HUDEP-2 (cell line): Measurements from ENCODE around the gene TC2N.
"Not testable (repeated sequence)": the region's sequence is repeated elsewhere in the genome, so short reads cannot be mapped to it uniquely, and the experiment has no call there.

Experiments
- DNase-seq, 76 experiments: peaks; one replicate each; lab custom pipeline; 2025; ENCODE audit not compliant: unreplicated experiment in 76 of 76; lab: John Stamatoyannopoulos, UW

TC2N gene

DNA sequence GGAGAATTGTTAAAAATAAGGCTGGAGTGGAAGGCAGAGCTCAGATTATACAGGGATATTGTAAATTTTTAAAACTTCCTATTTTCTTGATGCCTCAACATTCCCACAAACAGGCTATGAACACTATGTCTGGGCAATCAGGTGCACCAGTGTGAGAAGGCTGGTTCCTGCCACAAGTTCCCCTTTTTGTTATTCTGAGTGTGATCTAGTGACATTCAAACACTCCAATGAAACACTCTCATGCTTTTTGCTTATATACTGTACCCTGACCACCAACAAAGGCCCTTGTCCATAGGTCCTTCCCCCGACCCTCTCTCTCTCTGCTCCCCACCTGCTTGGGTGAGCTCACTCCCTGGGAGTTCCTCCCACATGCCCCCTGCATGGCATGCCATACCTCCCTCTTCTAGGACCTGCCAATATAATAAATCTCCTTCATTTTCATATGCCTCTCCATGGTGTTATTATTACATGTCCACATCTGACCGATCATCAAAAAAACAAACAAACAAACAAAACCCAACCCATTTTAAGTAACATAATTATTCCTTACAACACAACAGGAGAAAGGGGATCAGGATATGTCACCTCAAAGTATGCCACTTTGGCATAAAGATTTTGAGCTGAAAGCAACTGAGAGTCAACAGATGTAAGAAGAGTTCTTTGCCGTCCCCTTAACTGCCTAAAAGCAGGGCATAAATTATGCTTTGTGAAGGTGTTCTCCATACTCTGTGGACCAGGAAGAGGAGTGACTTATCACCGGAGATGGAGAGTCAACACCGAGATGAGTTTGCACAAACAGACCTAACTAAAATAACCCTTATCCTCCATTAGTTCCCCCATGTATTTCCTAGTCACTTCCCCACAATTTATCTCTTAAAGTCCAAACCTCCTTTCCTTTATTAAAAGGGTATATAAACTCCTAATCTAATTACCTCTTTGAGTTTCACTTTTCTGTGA lies 92.9 kb downstream of the TC2N start:
- no peak for DNase-seq

GRCh38 chr14:91770185-91770584 lies 97.2 kb downstream of the TC2N start:
- no peak for DNase-seq

GRCh38 chr14:91755570-91756295 lies 111.6 kb downstream of the TC2N start:
- DNase-seq: no peak

GRCh38 chr14:91754819-91755218 lies 112.5 kb downstream of the TC2N start:
- no peak for DNase-seq

DNA sequence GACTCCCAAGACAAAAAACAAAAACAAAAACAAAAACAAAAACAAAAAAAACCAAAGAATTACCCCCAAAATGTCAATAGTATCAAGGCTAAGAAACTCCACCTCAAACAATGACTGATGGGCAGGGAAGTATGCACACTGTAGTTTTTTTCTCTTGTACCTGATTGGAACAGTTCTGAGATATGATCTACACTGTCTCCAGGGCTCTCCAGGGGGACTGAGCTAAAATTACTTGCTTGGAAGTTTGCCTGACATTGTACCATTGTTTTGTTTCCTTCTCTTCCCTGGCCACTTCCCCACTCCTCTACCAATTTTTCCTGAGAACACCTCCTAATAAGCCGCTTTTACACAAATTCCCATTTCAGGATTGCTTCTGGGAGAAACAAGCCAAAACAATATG lies 113.2 kb downstream of the TC2N start:
- no peak for DNase-seq

GRCh38 chr14:91753501-91754128 lies 113.7 kb downstream of the TC2N start:
- no peak for DNase-seq

GRCh38 chr14:91752961-91753360 lies 114.4 kb downstream of the TC2N start:
- DNase-seq: no peak

GRCh38 chr14:91751719-91752118 lies 115.6 kb downstream of the TC2N start:
- DNase-seq: no peak

- no peak for DNase-seq
These were observed 116.6 kb downstream of the TC2N start for GRCh38 chr14:91750634-91751198.

DNA sequence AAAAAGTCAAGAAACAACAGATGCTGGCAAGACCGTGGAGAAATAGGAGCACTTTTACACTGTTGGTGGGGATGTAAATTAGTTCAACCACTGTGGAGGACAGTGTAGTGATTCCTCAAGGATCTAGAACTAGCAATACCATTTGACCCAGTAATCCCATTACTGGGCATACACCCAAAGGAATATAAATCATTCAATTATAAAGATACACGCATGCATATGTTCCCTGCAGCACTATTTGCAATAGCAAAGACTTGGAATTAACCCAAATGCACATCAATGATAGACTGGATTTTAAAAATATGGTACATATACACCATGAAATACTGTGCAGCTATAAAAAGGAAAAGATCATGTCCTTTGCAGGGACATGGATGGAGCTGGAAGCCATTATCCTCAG lies 117.5 kb downstream of the TC2N start:
- DNase-seq: no peak

DNA sequence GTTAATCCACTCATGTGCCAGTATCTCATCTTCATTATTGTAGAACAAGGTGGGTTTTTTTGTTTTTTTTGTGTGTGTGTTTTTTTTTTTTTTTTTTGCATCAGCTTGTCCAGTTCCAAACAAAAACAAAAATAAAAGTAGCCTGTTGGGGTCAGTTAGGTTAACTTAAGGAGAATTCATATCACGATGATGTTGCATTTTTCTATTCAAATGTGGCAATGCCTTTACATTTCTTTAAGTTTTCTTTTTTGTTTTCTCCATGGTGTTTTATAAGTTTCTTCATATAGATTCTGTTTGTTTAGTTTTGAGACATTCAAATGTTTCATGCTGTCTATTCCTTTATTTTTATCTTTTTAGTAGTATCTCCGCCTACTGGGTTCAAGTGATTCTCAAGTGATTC lies 119.3 kb downstream of the TC2N start:
- DNase-seq: no peak

DNA sequence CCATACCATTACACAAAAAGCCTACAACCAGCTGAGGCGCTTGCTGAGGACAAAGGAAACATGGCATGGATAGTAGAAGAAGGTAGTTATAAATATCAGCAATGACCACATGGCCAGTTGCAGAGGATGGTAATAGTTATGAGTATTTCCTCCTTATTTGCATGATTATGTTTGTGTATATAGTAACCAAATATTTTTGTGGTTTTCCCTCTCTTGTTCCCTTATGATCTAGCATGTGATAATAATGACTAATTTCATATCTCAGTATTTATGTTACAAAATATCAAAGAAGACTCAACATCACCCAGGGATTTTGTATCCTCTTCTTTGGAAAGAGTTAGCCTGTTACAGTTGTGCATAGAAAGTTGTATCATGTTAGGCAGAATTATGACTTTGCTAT lies 122.0 kb downstream of the TC2N start:
- no peak for DNase-seq

DNA sequence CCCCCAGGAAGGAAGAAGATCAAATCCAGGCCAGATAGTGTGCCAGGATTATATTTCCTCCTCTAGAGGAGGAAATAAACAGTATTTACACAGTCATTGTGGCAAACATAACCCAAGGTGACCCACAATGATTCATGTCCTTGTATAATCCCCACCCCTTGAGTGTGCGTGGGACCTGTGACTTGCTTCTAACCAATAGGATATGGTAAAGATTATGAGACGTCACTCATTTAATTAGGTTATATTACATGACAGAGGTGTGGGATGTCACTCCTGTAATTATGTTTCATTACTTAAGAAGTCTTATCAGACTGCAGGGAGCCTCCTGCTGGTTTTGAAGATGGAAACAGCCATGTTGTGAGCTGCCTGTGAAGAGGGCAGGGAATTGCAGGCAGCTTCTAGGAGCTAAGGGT lies 123.3 kb downstream of the TC2N start:
- DNase-seq: no peak

- DNase-seq: no peak
These were observed 124.1 kb downstream of the TC2N start for GRCh38 chr14:91743305-91743653.

DNA sequence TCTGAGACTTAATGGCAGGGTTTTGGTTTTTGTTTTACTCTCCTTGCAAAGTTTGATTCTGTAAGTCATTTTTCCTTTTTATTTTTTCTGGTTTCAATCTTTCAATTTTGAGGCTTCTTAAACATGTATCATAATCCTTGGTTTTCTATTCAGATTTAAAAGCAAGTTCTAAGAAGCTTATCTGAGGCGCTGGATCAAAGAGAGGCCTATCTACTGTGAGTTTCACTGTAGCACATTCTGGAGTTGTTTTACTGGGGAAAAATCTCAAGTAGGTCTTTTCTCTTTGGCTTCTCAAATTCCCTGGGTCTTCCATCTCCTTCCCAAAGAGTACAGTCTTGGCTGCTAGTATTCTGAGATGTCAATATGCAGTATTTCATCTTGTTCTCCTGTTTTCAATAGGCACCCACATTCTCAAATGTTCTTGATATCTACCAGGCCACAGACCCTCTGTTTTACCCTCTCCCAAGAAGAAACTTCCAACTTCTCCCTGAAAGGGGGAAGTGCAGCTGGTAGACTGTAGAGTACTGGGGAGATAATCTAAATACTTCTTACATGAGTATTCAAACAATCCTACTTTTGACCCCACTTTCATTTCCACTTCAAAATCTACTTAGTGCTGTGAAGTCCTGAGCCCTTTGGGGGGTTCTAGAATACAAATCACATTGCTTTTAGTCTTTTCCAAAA lies 124.6 kb downstream of the TC2N start:
- no peak for DNase-seq

DNA sequence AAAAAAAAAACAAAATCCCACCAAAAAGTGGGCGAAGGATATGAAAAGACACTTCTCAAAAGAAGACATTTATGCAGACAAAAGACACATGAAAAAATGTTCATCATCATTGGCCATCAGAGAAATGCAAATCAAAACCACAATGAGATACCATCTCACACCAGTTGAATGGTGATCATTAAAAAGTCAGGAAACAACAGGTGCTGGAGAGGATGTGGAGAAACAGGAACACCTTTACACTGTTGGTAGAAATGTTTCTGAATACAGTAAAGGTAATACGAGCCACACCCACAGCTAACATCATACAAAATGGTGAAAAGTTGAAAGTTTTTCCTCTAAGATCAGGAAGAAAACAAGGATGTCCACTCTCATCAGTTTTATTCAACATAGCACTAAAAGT lies 127.5 kb downstream of the TC2N start:
- DNase-seq: not testable (repeated sequence)

DNA sequence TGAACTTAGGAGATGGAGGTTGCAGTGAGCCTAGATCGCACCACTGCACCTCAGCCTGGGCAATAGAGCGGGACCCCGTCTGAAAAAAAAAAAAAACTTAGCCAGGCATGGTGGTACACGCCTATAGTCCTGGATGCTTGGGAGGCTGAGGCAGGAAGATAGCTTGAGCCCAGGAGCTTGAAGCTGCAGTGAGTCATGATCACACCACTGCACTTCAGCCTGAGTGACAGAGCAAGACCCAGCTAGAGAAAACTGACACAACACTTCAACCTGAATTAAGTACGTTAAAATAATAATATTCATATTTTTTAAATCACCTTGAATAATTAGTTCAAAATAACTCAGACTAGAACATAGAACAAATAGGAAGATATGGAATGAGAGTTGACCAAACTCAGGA lies 129.7 kb downstream of the TC2N start:
- DNase-seq: no peak

- DNase-seq: no peak
These were observed 134.4 kb downstream of the TC2N start for GRCh38 chr14:91732859-91733477.

- no peak for DNase-seq
These were observed 134.9 kb downstream of the TC2N start for GRCh38 chr14:91732439-91732838.

GRCh38 chr14:91731986-91732385 lies 135.3 kb downstream of the TC2N start, which contains the start of gene CATSPERB:
Gene CATSPERB (minus strand): TSS chr14:91732086. CDS start chr14:91729479, 2,607 bp downstream.
- DNase-seq: no peak
